ENCODE data around the gene MICAL3. TPM values are rescaled to one million over a fixed set of nuclear protein-coding genes. Genes with fewer than 3 reads are reported as not detected.
"Not testable (repeated sequence)": the region's sequence is repeated elsewhere in the genome, so short reads cannot be mapped to it uniquely, and the experiment has no call there.

MICAL3 gene
- total and polyA plus RNA-seq, 2 experiments from 2014 or later: 27.3 to 76.9 TPM

- TF ChIP-seq CTCF (IDR thresholded peaks at IDR 0.05; ENCODE audit: low read depth, low read length): no peak
- Histone ChIP-seq H3K9me3 (ENCODE audit: low read depth) (no peaks in the 10 kb centered on the region), H3K36me3 (no peaks in the 10 kb centered on the region), H3K4me3 (no peak overlapping the region), H3K27me3 (no peaks in the 10 kb centered on the region), H3K27ac (peak overlapping the region; percentile 80), H3K4me1 (ENCODE audit: low read depth) (peaks cover 63% of the 10 kb centered on the region)
- DNase-seq (ENCODE audit: low read depth in 1 of 2, low spot score in 1 of 2): no peak
Observed at GRCh38 chr22:17939011-17939410, 85.3 kb downstream of the MICAL3 start.

DNA sequence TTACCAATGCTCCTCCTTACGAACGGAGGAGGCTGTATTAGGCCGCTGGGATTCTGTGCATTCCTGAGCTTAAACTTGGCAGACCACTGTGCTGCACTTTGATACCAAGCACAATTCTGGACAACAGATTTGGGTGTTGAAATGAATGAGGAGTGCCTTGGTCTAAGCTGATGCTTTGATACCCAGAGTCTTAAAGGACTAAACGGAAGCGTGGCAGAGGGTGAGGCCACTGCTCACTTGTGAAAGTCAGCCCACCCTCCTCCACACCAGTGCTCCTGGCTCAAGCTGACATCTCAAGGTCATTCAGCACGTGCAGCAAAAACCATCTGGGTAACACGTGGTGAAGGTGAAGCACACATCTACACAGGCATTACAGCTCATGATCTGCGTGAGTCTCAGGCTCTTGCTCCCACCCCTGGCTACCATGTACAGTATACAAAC, 85.9 kb downstream of the MICAL3 start:
- Histone ChIP-seq H3K27ac (peak overlapping the region; percentile 80), H3K27me3 (no peaks in the 10 kb centered on the region)

DNA sequence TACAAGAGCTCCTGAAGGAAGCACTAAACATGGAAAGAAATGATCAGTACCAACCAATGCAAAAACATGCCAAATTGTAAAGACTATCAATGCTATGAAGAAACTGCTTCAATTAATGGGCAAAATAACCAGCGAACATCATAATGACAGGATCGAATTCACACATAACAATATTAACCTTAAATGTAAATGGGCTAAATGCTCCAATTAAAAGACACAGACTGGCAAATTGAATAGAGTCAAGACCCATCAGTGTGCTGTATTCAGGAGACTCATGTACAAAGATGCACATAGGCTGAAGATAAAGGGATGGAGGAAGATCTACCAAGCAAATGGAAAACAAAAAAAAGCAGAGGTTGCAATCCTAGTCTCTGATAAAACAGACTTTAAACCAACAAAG, 91.9 kb downstream of the MICAL3 start:
- H3K4me1 ChIP-seq (ENCODE audit: low read depth); H3K27me3 ChIP-seq; H3K9me3 ChIP-seq (ENCODE audit: low read depth); H3K36me3 ChIP-seq; H3K27ac ChIP-seq; H3K4me3 ChIP-seq; DNase-seq (ENCODE audit: low read depth in 1 of 2, low spot score in 1 of 2): not testable (repeated sequence)

More for the DNA sequence above, 85.9 kb downstream of the MICAL3 start:
- TF ChIP-seq CTCF (IDR thresholded peaks at IDR 0.05; ENCODE audit: low read depth, low read length): no peak
- H3K4me1 ChIP-seq (ENCODE audit: low read depth): peaks cover 58% of the 10 kb centered on the region
- H3K4me3 ChIP-seq: no peak overlapping the region
- no peaks in the 10 kb centered on the region for H3K9me3 ChIP-seq (ENCODE audit: low read depth)
- H3K36me3 ChIP-seq: no peaks in the 10 kb centered on the region
- DNase-seq (ENCODE audit: low read depth in 1 of 2, low spot score in 1 of 2): peak; percentile 64 to 81

GRCh38 chr22:17931400-17931825, 92.9 kb downstream of the MICAL3 start:
- no peaks in the 10 kb centered on the region for H3K36me3 ChIP-seq
- H3K27me3 ChIP-seq: no peaks in the 10 kb centered on the region
- no peak overlapping the region for H3K27ac ChIP-seq
- DNase-seq (ENCODE audit: low read depth in 1 of 2, low spot score in 1 of 2): no peak
- no peaks in the 10 kb centered on the region for H3K4me1 ChIP-seq (ENCODE audit: low read depth)
- H3K4me3 ChIP-seq: no peak overlapping the region
- no peak for TF ChIP-seq CTCF (IDR thresholded peaks at IDR 0.05; ENCODE audit: low read depth, low read length)
- H3K9me3 ChIP-seq (ENCODE audit: low read depth): no peaks in the 10 kb centered on the region

- DNase-seq (ENCODE audit: low read depth in 1 of 2, low spot score in 1 of 2): no peak
- no peaks in the 10 kb centered on the region for H3K36me3 ChIP-seq
- peaks cover 1% of the 10 kb centered on the region for H3K4me1 ChIP-seq (ENCODE audit: low read depth)
- TF ChIP-seq CTCF (IDR thresholded peaks at IDR 0.05; ENCODE audit: low read depth, low read length): no peak
- H3K9me3 ChIP-seq (ENCODE audit: low read depth): no peaks in the 10 kb centered on the region
- no peak overlapping the region for H3K27ac ChIP-seq
- no peaks in the 10 kb centered on the region for H3K27me3 ChIP-seq
- H3K4me3 ChIP-seq: no peak overlapping the region
Observed at GRCh38 chr22:17930455-17931313, 93.7 kb downstream of the MICAL3 start.

DNA sequence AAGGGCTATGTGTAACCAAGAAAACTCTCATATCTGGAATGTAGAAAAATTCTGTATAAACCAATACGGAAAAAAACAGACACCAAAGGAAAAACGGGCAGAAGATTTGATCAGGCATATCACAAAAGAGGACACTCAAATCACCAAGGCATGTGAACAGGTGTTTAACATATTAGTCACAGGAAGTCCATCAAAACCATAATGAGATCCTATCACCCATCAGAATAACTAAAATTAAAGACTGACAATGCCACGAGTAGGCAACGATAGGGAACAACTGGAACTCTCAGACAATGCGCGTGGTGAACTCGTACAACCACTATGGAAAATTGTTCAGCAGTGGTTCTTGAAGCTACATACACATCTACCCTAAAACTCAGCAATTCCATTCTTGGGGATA, 94.5 kb downstream of the MICAL3 start:
- no peak for DNase-seq (ENCODE audit: low read depth in 1 of 2, low spot score in 1 of 2)
- Histone ChIP-seq H3K36me3 (no peaks in the 10 kb centered on the region), H3K27ac (no peak overlapping the region), H3K27me3 (no peaks in the 10 kb centered on the region), H3K9me3 (ENCODE audit: low read depth) (no peaks in the 10 kb centered on the region), H3K4me1 (ENCODE audit: low read depth) (peaks cover 9% of the 10 kb centered on the region), H3K4me3 (no peak overlapping the region)
- TF ChIP-seq CTCF (IDR thresholded peaks at IDR 0.05; ENCODE audit: low read depth, low read length): no peak
